Measurements from ENCODE around the gene CTAGE1. TPM values are rescaled to one million over a fixed set of nuclear protein-coding genes. Genes with fewer than 3 reads are reported as not detected.
"Not testable (repeated sequence)": the region's sequence is repeated elsewhere in the genome, so short reads cannot be mapped to it uniquely, and the experiment has no call there.

CTAGE1 gene
- total and polyA plus RNA-seq, 4 donors: 0.06 TPM; not detected in 3

- Histone ChIP-seq H3K9me3 (ENCODE audit: control insufficient read depth in 4 of 4, insufficient read depth in 3 of 4, low read length in 3 of 4) (no peaks in the 10 kb centered on the region), H3K36me3 (ENCODE audit: control insufficient read depth in 4 of 4, insufficient read depth in 4 of 4, low read length in 4 of 4) (no peaks in the 10 kb centered on the region), H3K27me3 (ENCODE audit: control insufficient read depth in 3 of 3, insufficient read depth in 3 of 3, low read length in 2 of 3) (no peaks in the 10 kb centered on the region), H3K4me3 (no peak overlapping the region), H3K4me1 (ENCODE audit: control insufficient read depth in 5 of 5, insufficient read depth in 5 of 5, low read length in 5 of 5) (peaks cover 0 to 10% (median 0%) of the 10 kb centered on the region in 5 donors), H3K9ac (ENCODE audit: insufficient read depth in 1 of 2, low read length in 2 of 2) (no peak overlapping the region), H3K27ac (ENCODE audit: low read depth in 1 of 2, low read length in 1 of 2) (no peak overlapping the region)
- ATAC-seq (ENCODE audit: insufficient read depth, low FRiP score) (no peak), DNase-seq (no peak)
- TF ChIP-seq CTCF (IDR thresholded peaks at IDR 0.05; ENCODE audit: control extremely low read depth, extremely low read depth): no peak
- WGBS, 2 donors: 90 to 97% methylated on average over 5 of the region's 5 CpGs
These were observed 23.3 kb downstream of the CTAGE1 start for GRCh38 chr18:22394428-22394827.

GRCh38 chr18:22393164-22393563, 24.6 kb downstream of the CTAGE1 start:
- 90 to 94% methylated on average over 3 of the region's 3 CpGs for WGBS, 2 donors
- not testable (repeated sequence) for H3K27ac ChIP-seq (ENCODE audit: low read depth in 1 of 2, low read length in 1 of 2); H3K4me3 ChIP-seq; H3K9me3 ChIP-seq (ENCODE audit: control insufficient read depth in 4 of 4, insufficient read depth in 3 of 4, low read length in 3 of 4); H3K9ac ChIP-seq (ENCODE audit: insufficient read depth in 1 of 2, low read length in 2 of 2); H3K36me3 ChIP-seq (ENCODE audit: control insufficient read depth in 4 of 4, insufficient read depth in 4 of 4, low read length in 4 of 4); DNase-seq; ATAC-seq (ENCODE audit: insufficient read depth, low FRiP score); H3K27me3 ChIP-seq (ENCODE audit: control insufficient read depth in 3 of 3, insufficient read depth in 3 of 3, low read length in 2 of 3)
- H3K4me1 ChIP-seq (ENCODE audit: control insufficient read depth in 5 of 5, insufficient read depth in 5 of 5, low read length in 5 of 5): peaks cover 0 to 10% (median 0%) of the 10 kb centered on the region in 5 donors

GRCh38 chr18:22391407-22392345, 26.0 kb downstream of the CTAGE1 start:
- Histone ChIP-seq H3K4me3 (no peak overlapping the region), H3K27me3 (ENCODE audit: control insufficient read depth in 3 of 3, insufficient read depth in 3 of 3, low read length in 2 of 3) (no peaks in the 10 kb centered on the region), H3K27ac (ENCODE audit: low read depth in 1 of 2, low read length in 1 of 2) (no peak overlapping the region), H3K9ac (ENCODE audit: insufficient read depth in 1 of 2, low read length in 2 of 2) (no peak overlapping the region), H3K36me3 (ENCODE audit: control insufficient read depth in 4 of 4, insufficient read depth in 4 of 4, low read length in 4 of 4) (no peaks in the 10 kb centered on the region), H3K4me1 (ENCODE audit: control insufficient read depth in 5 of 5, insufficient read depth in 5 of 5, low read length in 5 of 5) (peaks cover 0 to 10% (median 0%) of the 10 kb centered on the region in 5 donors), H3K9me3 (ENCODE audit: control insufficient read depth in 4 of 4, insufficient read depth in 3 of 4, low read length in 3 of 4) (peaks cover 0 to 2% (median 0%) of the 10 kb centered on the region in 4 donors)
- DNase-seq: peak; percentile 79 to 96 (median 93)
- WGBS, 2 donors: 45 to 62% methylated on average over 6 of the region's 6 CpGs
- no peak for TF ChIP-seq CTCF (IDR thresholded peaks at IDR 0.05; ENCODE audit: control extremely low read depth, extremely low read depth)
- no peak for ATAC-seq (ENCODE audit: insufficient read depth, low FRiP score)

- WGBS, 2 donors: 69 to 88% methylated on average over 1 of the region's 1 CpG
- no peak for TF ChIP-seq CTCF (IDR thresholded peaks at IDR 0.05; ENCODE audit: control extremely low read depth, extremely low read depth)
- DNase-seq: no peak
These were observed 29.9 kb downstream of the CTAGE1 start for GRCh38 chr18:22387787-22388186.

More at GRCh38 chr18:22387787-22388186, 29.9 kb downstream of the CTAGE1 start:
- Histone ChIP-seq H3K4me3 (no peak overlapping the region), H3K4me1 (ENCODE audit: control insufficient read depth in 5 of 5, insufficient read depth in 5 of 5, low read length in 5 of 5) (peaks cover 0 to 10% (median 0%) of the 10 kb centered on the region in 5 donors), H3K27me3 (ENCODE audit: control insufficient read depth in 3 of 3, insufficient read depth in 3 of 3, low read length in 2 of 3) (no peaks in the 10 kb centered on the region), H3K36me3 (ENCODE audit: control insufficient read depth in 4 of 4, insufficient read depth in 4 of 4, low read length in 4 of 4) (no peaks in the 10 kb centered on the region), H3K9ac (ENCODE audit: insufficient read depth in 1 of 2, low read length in 2 of 2) (no peak overlapping the region), H3K9me3 (ENCODE audit: control insufficient read depth in 4 of 4, insufficient read depth in 3 of 4, low read length in 3 of 4) (peaks cover 0 to 2% (median 0%) of the 10 kb centered on the region in 4 donors), H3K27ac (ENCODE audit: low read depth in 1 of 2, low read length in 1 of 2) (no peak overlapping the region)
- no peak for ATAC-seq (ENCODE audit: insufficient read depth, low FRiP score)

All from lung (tissue), 12 donors.